ENCODE data around the gene QDPR.
"Not testable (repeated sequence)": the region's sequence is repeated elsewhere in the genome, so short reads cannot be mapped to it uniquely, and the experiment has no call there.

Gene QDPR

GRCh38 chr4:17511950-17512795, at the start of gene QDPR:
TSS of gene QDPR (minus strand) at chr4:17512090. CDS start at chr4:17512054, 36 bp downstream.
- DNase-seq (ENCODE audit: low spot score) = peak; percentile 93

GRCh38 chr4:17561195-17561909, 49.5 kb upstream of the QDPR start:
- DNase-seq (ENCODE audit: low spot score) = no peak

- no peak for DNase-seq (ENCODE audit: low spot score)
Observed at GRCh38 chr4:17560065-17560673, 48.3 kb upstream of the QDPR start.

- no peak for DNase-seq (ENCODE audit: low spot score)
Observed at GRCh38 chr4:17559709-17560048, 47.8 kb upstream of the QDPR start.

GRCh38 chr4:17558941-17559708, 47.2 kb upstream of the QDPR start:
- no peak for DNase-seq (ENCODE audit: low spot score)

- DNase-seq (ENCODE audit: low spot score) = no peak
Observed at GRCh38 chr4:17557880-17558279, 46.0 kb upstream of the QDPR start.

- no peak for DNase-seq (ENCODE audit: low spot score)
Observed at GRCh38 chr4:17556498-17556897, 44.6 kb upstream of the QDPR start.

GRCh38 chr4:17554568-17554967, 42.7 kb upstream of the QDPR start:
- DNase-seq (ENCODE audit: low spot score) = no peak

- no peak for DNase-seq (ENCODE audit: low spot score)
Observed at GRCh38 chr4:17552427-17552826, 40.5 kb upstream of the QDPR start.

- DNase-seq (ENCODE audit: low spot score) = no peak
Observed at GRCh38 chr4:17550549-17550948, 38.7 kb upstream of the QDPR start.

- DNase-seq (ENCODE audit: low spot score) = no peak
Observed at GRCh38 chr4:17546678-17547077, 34.8 kb upstream of the QDPR start.

- no peak for DNase-seq (ENCODE audit: low spot score)
Observed at GRCh38 chr4:17546222-17546621, 34.3 kb upstream of the QDPR start.

- no peak for DNase-seq (ENCODE audit: low spot score)
Observed at GRCh38 chr4:17545374-17546140, 33.7 kb upstream of the QDPR start.

GRCh38 chr4:17544831-17545234, 32.9 kb upstream of the QDPR start:
- DNase-seq (ENCODE audit: low spot score) = no peak

- no peak for DNase-seq (ENCODE audit: low spot score)
Observed at GRCh38 chr4:17544205-17544604, 32.3 kb upstream of the QDPR start.

GRCh38 chr4:17537060-17537459, 25.2 kb upstream of the QDPR start:
- not testable (repeated sequence) for DNase-seq (ENCODE audit: low spot score)

GRCh38 chr4:17535906-17536305, 24.0 kb upstream of the QDPR start:
- no peak for DNase-seq (ENCODE audit: low spot score)

- DNase-seq (ENCODE audit: low spot score) = no peak
Observed at GRCh38 chr4:17535242-17535641, 23.4 kb upstream of the QDPR start.

- DNase-seq (ENCODE audit: low spot score) = no peak
Observed at GRCh38 chr4:17534705-17535104, 22.8 kb upstream of the QDPR start.

GRCh38 chr4:17531538-17532285, 19.8 kb upstream of the QDPR start:
- no peak for DNase-seq (ENCODE audit: low spot score)

Measured in D341Med (cell line).